H1 (cell line): ENCODE results near the gene ANGPTL4. TPM values are rescaled to one million over a fixed set of nuclear protein-coding genes. Genes with fewer than 3 reads are reported as not detected.

ENCODE experiments used
- CTCF ChIA-PET: fragments of 300-600 bp; sonication (Branson Sonifier 250); formaldehyde crosslinking; loops from one replicate; lab custom pipeline; 2021; ENCODE audit not compliant: partially characterized antibody; lab: Charles Lee
- POLR2A ChIA-PET: fragments of 300-600 bp; sonication (Branson Sonifier 250); formaldehyde crosslinking; loops from one replicate; lab custom pipeline; 2021; ENCODE audit warnings: inconsistent platforms; ENCODE audit not compliant: partially characterized antibody; lab: Charles Lee
- DNase-seq, 2 experiments: peaks; one replicate each; pipeline versions ENCODE4 v3.0.0 to v3.0.0-alpha.2; 2010 to 2022; ENCODE audit warnings: low spot score in 2 of 2, low read depth in 1 of 2, mixed read lengths in 1 of 2
- FAIRE-seq: peaks from 2 replicates; lab custom pipeline; 2011; peaks lifted over from hg19 to GRCh38; lab: Jason Lieb, UNC
- H2AFZ ChIP-seq: 2 replicates; pipeline ENCODE4 v1.8.1; 2012; ENCODE audit warnings: low read length, inconsistent platforms
- H2AK5ac ChIP-seq: 2 replicates; pipeline ENCODE4 v1.6.1; 2013; ENCODE audit warnings: low read depth, low read length
- H2BK120ac ChIP-seq: replicated peaks from 2 replicates; pipeline ENCODE3; 2013; ENCODE audit warnings: low read depth, low read length, inconsistent platforms
- H2BK12ac ChIP-seq: 2 replicates; pipeline ENCODE4 v1.6.1; 2013; ENCODE audit warnings: low read depth, low read length
- H2BK15ac ChIP-seq: 2 replicates; pipeline ENCODE4 v1.6.1; 2013; ENCODE audit warnings: low read length
- H2BK20ac ChIP-seq: 2 replicates; pipeline ENCODE4 v1.6.1; 2013; ENCODE audit warnings: low read length
- H2BK5ac ChIP-seq: 2 replicates; pipeline ENCODE4 v1.6.1; 2013; ENCODE audit warnings: low read depth, low read length
- H3K14ac ChIP-seq: 2 replicates; pipeline ENCODE4 v1.6.1; 2013; ENCODE audit warnings: inconsistent platforms; ENCODE audit not compliant: insufficient read length
- H3K18ac ChIP-seq: 2 replicates; pipeline ENCODE4 v1.6.1; 2013; ENCODE audit warnings: low read length; ENCODE audit errors: extremely low read depth
- H3K23ac ChIP-seq: 2 replicates; pipeline ENCODE4 v1.6.1; 2013; ENCODE audit warnings: inconsistent platforms; ENCODE audit not compliant: insufficient read length
- H3K23me2 ChIP-seq: 2 replicates; pipeline ENCODE4 v1.6.1; 2013; ENCODE audit warnings: low read depth, low read length
- H3K27ac ChIP-seq: 2 replicates; pipeline ENCODE4 v1.6.1; 2011; ENCODE audit warnings: low read depth, low read length, inconsistent platforms
- H3K27me3 ChIP-seq, 4 experiments: replicated peaks in 1 of 4; 1 replicate in 1 of 4; 2 replicates in 3 of 4; pipeline versions ENCODE4 v1.6.1 to v1.8.1; 2011 to 2013; ENCODE audit warnings: low read length in 3 of 4, mild to moderate bottlenecking in 3 of 4, inconsistent platforms in 2 of 4, mixed read lengths in 2 of 4, moderate library complexity in 1 of 4; ENCODE audit not compliant: control insufficient read depth in 3 of 4, insufficient read depth in 3 of 4; ENCODE audit errors: extremely low read depth in 1 of 4
- H3K36me3 ChIP-seq, 4 experiments: 2 replicates each; pipeline versions ENCODE4 v1.6.1 to v1.8.1; 2011 to 2013; ENCODE audit warnings: mild to moderate bottlenecking in 4 of 4, low read length in 3 of 4, moderate library complexity in 2 of 4, control low read depth in 1 of 4, inconsistent platforms in 1 of 4; ENCODE audit not compliant: insufficient read depth in 4 of 4, control insufficient read depth in 2 of 4
- H3K4ac ChIP-seq: replicated peaks from 2 replicates; pipeline ENCODE3; 2013; ENCODE audit warnings: low read length, low read depth, mixed read lengths, inconsistent platforms; ENCODE audit not compliant: insufficient read length
- H3K4me1 ChIP-seq, 4 experiments: replicated peaks in 1 of 4; 1 replicate in 1 of 4; 2 replicates in 3 of 4; pipeline versions ENCODE4 v1.6.1 to v1.8.1; 2011 to 2013; ENCODE audit warnings: low read length in 3 of 4, inconsistent platforms in 2 of 4, mixed read lengths in 1 of 4; ENCODE audit not compliant: insufficient read depth in 4 of 4, control insufficient read depth in 3 of 4
- H3K4me2 ChIP-seq, 2 experiments: 2 replicates each; pipeline versions ENCODE4 v1.6.1 to v1.8.1; 2011 to 2013; ENCODE audit warnings: low read depth in 2 of 2, low read length in 2 of 2, control low read depth in 1 of 2, inconsistent platforms in 1 of 2, mild to moderate bottlenecking in 1 of 2; ENCODE audit not compliant: insufficient read depth in 1 of 2
- H3K4me3 ChIP-seq, 4 experiments: fragments of 200-600, 300-600 bp in 1 of 4; sonication (generic), shearing (Covaris generic), sonication (Bioruptor Twin) in 1 of 4; 2 replicates each; pipeline versions ENCODE4 v1.5.1 to v1.8.1; 2011 to 2016; ENCODE audit warnings: low read length in 4 of 4, low read depth in 3 of 4, control low read depth in 2 of 4, inconsistent platforms in 2 of 4, mild to moderate bottlenecking in 2 of 4, mixed read lengths in 1 of 4, moderate library complexity in 1 of 4; ENCODE audit not compliant: insufficient read depth in 2 of 4; ENCODE audit errors: extremely low read depth in 1 of 4
- H3K56ac ChIP-seq: replicated peaks from 2 replicates; pipeline ENCODE3; 2013; ENCODE audit warnings: low read depth, mild to moderate bottlenecking, mixed read lengths, low read length, inconsistent platforms; ENCODE audit not compliant: insufficient read length
- H3K79me1 ChIP-seq: 2 replicates; pipeline ENCODE4 v1.6.1; 2013; ENCODE audit warnings: low read depth, low read length, control low read depth
- H3K79me2 ChIP-seq, 2 experiments: 2 replicates each; pipeline versions ENCODE4 v1.6.1 to v1.8.1; 2012 to 2013; ENCODE audit warnings: low read length in 2 of 2, mild to moderate bottlenecking in 2 of 2, inconsistent platforms in 1 of 2; ENCODE audit not compliant: insufficient read depth in 2 of 2, control insufficient read depth in 1 of 2
- H3K9ac ChIP-seq, 4 experiments: replicated peaks in 1 of 4; 1 replicate in 1 of 4; 2 replicates in 3 of 4; pipeline versions ENCODE4 v1.6.1 to v1.8.1; 2011 to 2013; ENCODE audit warnings: low read depth in 3 of 4, low read length in 3 of 4, control low read depth in 2 of 4, mild to moderate bottlenecking in 2 of 4, moderate library complexity in 2 of 4, inconsistent platforms in 1 of 4; ENCODE audit errors: extremely low read depth in 1 of 4
- H3K9me3 ChIP-seq, 2 experiments: 2 replicates each; pipeline versions ENCODE4 v1.6.1 to v1.8.1; 2012 to 2013; ENCODE audit warnings: mild to moderate bottlenecking in 2 of 2, moderate library complexity in 2 of 2, control low read depth in 1 of 2, inconsistent platforms in 1 of 2, low read depth in 1 of 2, low read length in 1 of 2, mixed read lengths in 1 of 2; ENCODE audit not compliant: insufficient read depth in 2 of 2
- H4K20me1 ChIP-seq, 2 experiments: replicated peaks in 1 of 2; 2 replicates each; pipeline versions ENCODE3 to v1.8.1; 2011 to 2013; ENCODE audit warnings: inconsistent platforms in 2 of 2, low read length in 2 of 2, mild to moderate bottlenecking in 1 of 2; ENCODE audit not compliant: insufficient read depth in 2 of 2, control insufficient read depth in 1 of 2
- H4K5ac ChIP-seq: 2 replicates; pipeline ENCODE4 v1.6.1; 2013; ENCODE audit warnings: low read length, low read depth, mixed read lengths, inconsistent platforms; ENCODE audit not compliant: insufficient read length
- H4K8ac ChIP-seq: 2 replicates; pipeline ENCODE4 v1.8.0; 2013; ENCODE audit warnings: mild to moderate bottlenecking, moderate library complexity, low read length, inconsistent platforms; ENCODE audit not compliant: insufficient read depth; ENCODE audit errors: extremely low read depth
- H4K91ac ChIP-seq: replicated peaks from 2 replicates; pipeline ENCODE3; 2013; ENCODE audit warnings: low read length, mixed read lengths, inconsistent platforms; ENCODE audit not compliant: insufficient read length
- JUND ChIP-seq: IDR thresholded peaks from 2 replicates; pipeline ENCODE4 v1.6.1; 2011; ENCODE audit warnings: mild to moderate bottlenecking, improper control_type of control experiment, low read length
- KDM5A ChIP-seq: fragments of 200-600 bp; IDR thresholded peaks from 2 replicates; pipeline ENCODE4 v1.7.1; 2012; ENCODE audit warnings: mild to moderate bottlenecking, low read length, inconsistent platforms, mixed read lengths
- TEAD4 ChIP-seq: IDR thresholded peaks from 2 replicates; pipeline ENCODE4 v1.6.1; 2012; ENCODE audit warnings: low read depth, low read length, inconsistent platforms, mixed read lengths
- WGBS, 2 experiments: shearing (Covaris generic) in 1 of 2; methylation state at CpG; one replicate each; pipeline versions ENCODE4 v1.1.6 to v1.1.7; 2013 to 2015; ENCODE audit warnings: low lambda C conversion rate in 2 of 2, mixed read lengths in 2 of 2, inconsistent platforms in 1 of 2, low coverage in 1 of 2, missing lambda C conversion rate in 1 of 2; ENCODE audit not compliant: insufficient replicate concordance in 2 of 2, insufficient coverage in 1 of 2, insufficient read length in 1 of 2; ENCODE audit errors: extremely low coverage in 1 of 2, missing lambda C conversion rate in 1 of 2; 5-methylcytosine and 5-hydroxymethylcytosine counted together
- polyA plus RNA-seq, 7 experiments: library from polyadenylated mRNA; depleted of rRNA in 3 of 7; stranded (reverse) in 5 of 7; unstranded in 2 of 7; fragments of >200 nt in 5 of 7; fragments of 200-250 nt in 2 of 7; gene quantifications; 1 replicate in 5 of 7; 2 replicates in 1 of 7; 4 replicates in 1 of 7; pipeline versions ENCODE4 v1.2.1 to v1.2.3, GENCODE V29; 2011 to 2013; ENCODE audit warnings: missing spikeins in 2 of 7, mixed read lengths in 2 of 7
- total RNA-seq: library from RNA; stranded (reverse); fragmentation: NEBNext Ultra II Directional; extraction: Animal tissue kit (Norgen Biotek cat#: 25700); gene quantifications from 2 replicates; pipeline ENCODE4 v1.2.1, GENCODE V29; 2021
- TF ChIP-seq, protein P1 (sequence below): IDR thresholded peaks from 2 replicates; pipeline ENCODE4 v1.6.1; 2012; ENCODE audit warnings: low read length, inconsistent platforms

Gene ANGPTL4
- total and polyA plus RNA-seq, 2 of the 8 experiments (the other 6 are each of a cell fraction or from before 2014, with no cell fraction given) = 2.3 to 6.5 TPM

DNA sequence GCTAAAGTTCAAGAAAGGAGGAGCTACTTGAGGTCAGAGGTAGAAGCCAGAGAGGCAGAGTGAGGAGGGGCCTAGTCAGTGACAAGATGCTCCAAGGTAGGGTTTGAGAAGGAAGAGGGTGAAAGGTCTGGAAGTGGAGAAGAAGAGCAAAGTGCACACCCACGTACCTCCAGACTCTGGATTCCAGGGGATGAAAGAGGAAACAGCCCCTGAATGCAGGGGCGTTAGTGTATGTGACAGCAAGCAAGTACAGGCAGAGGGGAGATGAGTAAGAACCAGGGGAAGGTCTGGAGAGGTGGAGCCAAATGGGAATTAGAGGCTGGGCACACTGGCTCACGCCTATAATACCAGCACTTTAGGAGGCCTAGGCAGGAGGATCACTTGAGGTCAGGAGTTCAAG, 34.0 kb upstream of the ANGPTL4 start:
- DNase-seq = no peak
- Histone ChIP-seq H3K9ac (no peak overlapping the region), H3K79me2 (no peaks in the 10 kb centered on the region), H2BK120ac (no peak overlapping the region), H3K4me3 (no peak overlapping the region), H2BK15ac (0 out of 2 replicates have a peak overlapping the region, but pooled peaks have one; percentile 5), H2AK5ac (no peak overlapping the region), H2BK5ac (no peak overlapping the region; the same call in 1 of the 2 replicates), H3K27me3 (peaks cover 21 to 31% (median 30%) of the 10 kb centered on the region in 4 experiments), H3K9me3 (no peaks in the 10 kb centered on the region), H4K91ac (no peak overlapping the region), H4K20me1 (no peaks in the 10 kb centered on the region), H3K36me3 (peaks cover 0 to 4% (median 0%) of the 10 kb centered on the region in 4 experiments; a peak in 1 of 8 replicates), H3K14ac (no peak overlapping the region)
- CTCF ChIA-PET = interaction anchor here (1.0 to 2.8 kb wide), 4 partner anchors 8 to 24 kb away, joined by 3 to 9 read pairs (median 3); partner anchors contain the start of gene RPS28
- TF ChIP-seq TEAD4 = no peak
- no peak for TF ChIP-seq JUND
- no peak for TF ChIP-seq KDM5A
- TF ChIP-seq, protein P1, sequence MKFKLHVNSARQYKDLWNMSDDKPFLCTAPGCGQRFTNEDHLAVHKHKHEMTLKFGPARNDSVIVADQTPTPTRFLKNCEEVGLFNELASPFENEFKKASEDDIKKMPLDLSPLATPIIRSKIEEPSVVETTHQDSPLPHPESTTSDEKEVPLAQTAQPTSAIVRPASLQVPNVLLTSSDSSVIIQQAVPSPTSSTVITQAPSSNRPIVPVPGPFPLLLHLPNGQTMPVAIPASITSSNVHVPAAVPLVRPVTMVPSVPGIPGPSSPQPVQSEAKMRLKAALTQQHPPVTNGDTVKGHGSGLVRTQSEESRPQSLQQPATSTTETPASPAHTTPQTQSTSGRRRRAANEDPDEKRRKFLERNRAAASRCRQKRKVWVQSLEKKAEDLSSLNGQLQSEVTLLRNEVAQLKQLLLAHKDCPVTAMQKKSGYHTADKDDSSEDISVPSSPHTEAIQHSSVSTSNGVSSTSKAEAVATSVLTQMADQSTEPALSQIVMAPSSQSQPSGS = no peak
- TF ChIP-seq, all 59 proteins: peak for 0
- peak overlapping the region; percentile 72; the same call in 1 of the 2 replicates for H2BK20ac ChIP-seq
- H3K27ac ChIP-seq = no peak overlapping the region
- no peak overlapping the region for H3K23ac ChIP-seq
- H4K5ac ChIP-seq = no peak overlapping the region
- no peak overlapping the region for H3K18ac ChIP-seq
- POLR2A ChIA-PET = interaction anchor here (1.5 to 27.1 kb wide), 3 partner anchors 14 to 60 kb away, joined by 4 to 583 read pairs (median 7); partner anchors contain the start of genes CD320, KANK3, NDUFA7 and RAB11B
- H3K23me2 ChIP-seq = peaks cover 16% of the 10 kb centered on the region; the same call in 1 of the 2 replicates
- no peaks in the 10 kb centered on the region for H3K79me1 ChIP-seq
- no peak for FAIRE-seq
- H3K4ac ChIP-seq = no peak overlapping the region
- no peak overlapping the region for H4K8ac ChIP-seq
- H3K56ac ChIP-seq = no peak overlapping the region
- WGBS, 2 experiments = 80% methylated on average over 3 of the region's 3 CpGs; no CpG with 5 or more reads in 1 of the 2 experiments
- no peak overlapping the region for H3K4me2 ChIP-seq
- H2BK12ac ChIP-seq = no peak overlapping the region
- peaks cover 0 to 17% (median 8%) of the 10 kb centered on the region in 4 experiments; a peak in 6 of 7 replicates for H3K4me1 ChIP-seq
- no peak overlapping the region for H2AFZ ChIP-seq
